ENCODE data around the gene TBCD.

GRCh38 chr17:82948957-82949356, 197.1 kb downstream of the TBCD start:
- TF ChIP-seq, protein P1, sequence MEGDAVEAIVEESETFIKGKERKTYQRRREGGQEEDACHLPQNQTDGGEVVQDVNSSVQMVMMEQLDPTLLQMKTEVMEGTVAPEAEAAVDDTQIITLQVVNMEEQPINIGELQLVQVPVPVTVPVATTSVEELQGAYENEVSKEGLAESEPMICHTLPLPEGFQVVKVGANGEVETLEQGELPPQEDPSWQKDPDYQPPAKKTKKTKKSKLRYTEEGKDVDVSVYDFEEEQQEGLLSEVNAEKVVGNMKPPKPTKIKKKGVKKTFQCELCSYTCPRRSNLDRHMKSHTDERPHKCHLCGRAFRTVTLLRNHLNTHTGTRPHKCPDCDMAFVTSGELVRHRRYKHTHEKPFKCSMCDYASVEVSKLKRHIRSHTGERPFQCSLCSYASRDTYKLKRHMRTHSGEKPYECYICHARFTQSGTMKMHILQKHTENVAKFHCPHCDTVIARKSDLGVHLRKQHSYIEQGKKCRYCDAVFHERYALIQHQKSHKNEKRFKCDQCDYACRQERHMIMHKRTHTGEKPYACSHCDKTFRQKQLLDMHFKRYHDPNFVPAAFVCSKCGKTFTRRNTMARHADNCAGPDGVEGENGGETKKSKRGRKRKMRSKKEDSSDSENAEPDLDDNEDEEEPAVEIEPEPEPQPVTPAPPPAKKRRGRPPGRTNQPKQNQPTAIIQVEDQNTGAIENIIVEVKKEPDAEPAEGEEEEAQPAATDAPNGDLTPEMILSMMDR (IDR thresholded peaks at IDR 0.05; ENCODE audit: insufficient read depth, low read length, poor library complexity, severe bottlenecking), result no peak
- no peak for TF ChIP-seq EZH2phosphoT487 (conservative IDR thresholded peaks at IDR 0.05; ENCODE audit: low read length)
